SK-N-SH (cell line): ENCODE measurements around the gene SYNM.

ENCODE experiments used
- EP300 ChIP-seq, 2 experiments: IDR thresholded peaks; 2 replicates each; pipeline versions ENCODE4 v1.4.0 to v1.6.1; 2012; ENCODE audit warnings: borderline replicate concordance in 1 of 2, low read depth in 1 of 2, low read length in 1 of 2
- GABPA ChIP-seq: IDR thresholded peaks from 2 replicates; pipeline ENCODE4 v1.4.0; 2012; ENCODE audit warnings: low read depth, mild to moderate bottlenecking
- NRF1 ChIP-seq: IDR thresholded peaks from 2 replicates; pipeline ENCODE4 v1.6.1; 2012; ENCODE audit warnings: low read depth, mild to moderate bottlenecking, low read length
- REST ChIP-seq: IDR thresholded peaks from 2 replicates; pipeline ENCODE4 v1.6.1; 2012; ENCODE audit warnings: mild to moderate bottlenecking, low read depth, low read length, moderate library complexity
- TF ChIP-seq, protein P1 (sequence below): fragments of 200-600 bp; sonication (generic); IDR thresholded peaks from 2 replicates; pipeline ENCODE4 v1.6.1; 2017; ENCODE audit warnings: antibody characterized with exemption, mild to moderate bottlenecking, moderate library complexity
- TF ChIP-seq, protein P2 (sequence below): IDR thresholded peaks from 2 replicates; pipeline ENCODE4 v1.4.0; 2012; ENCODE audit warnings: low read depth

- TF ChIP-seq GABPA = no peak
- TF ChIP-seq REST = no peak
- TF ChIP-seq, protein P1, sequence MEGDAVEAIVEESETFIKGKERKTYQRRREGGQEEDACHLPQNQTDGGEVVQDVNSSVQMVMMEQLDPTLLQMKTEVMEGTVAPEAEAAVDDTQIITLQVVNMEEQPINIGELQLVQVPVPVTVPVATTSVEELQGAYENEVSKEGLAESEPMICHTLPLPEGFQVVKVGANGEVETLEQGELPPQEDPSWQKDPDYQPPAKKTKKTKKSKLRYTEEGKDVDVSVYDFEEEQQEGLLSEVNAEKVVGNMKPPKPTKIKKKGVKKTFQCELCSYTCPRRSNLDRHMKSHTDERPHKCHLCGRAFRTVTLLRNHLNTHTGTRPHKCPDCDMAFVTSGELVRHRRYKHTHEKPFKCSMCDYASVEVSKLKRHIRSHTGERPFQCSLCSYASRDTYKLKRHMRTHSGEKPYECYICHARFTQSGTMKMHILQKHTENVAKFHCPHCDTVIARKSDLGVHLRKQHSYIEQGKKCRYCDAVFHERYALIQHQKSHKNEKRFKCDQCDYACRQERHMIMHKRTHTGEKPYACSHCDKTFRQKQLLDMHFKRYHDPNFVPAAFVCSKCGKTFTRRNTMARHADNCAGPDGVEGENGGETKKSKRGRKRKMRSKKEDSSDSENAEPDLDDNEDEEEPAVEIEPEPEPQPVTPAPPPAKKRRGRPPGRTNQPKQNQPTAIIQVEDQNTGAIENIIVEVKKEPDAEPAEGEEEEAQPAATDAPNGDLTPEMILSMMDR = no peak
- TF ChIP-seq, protein P2, sequence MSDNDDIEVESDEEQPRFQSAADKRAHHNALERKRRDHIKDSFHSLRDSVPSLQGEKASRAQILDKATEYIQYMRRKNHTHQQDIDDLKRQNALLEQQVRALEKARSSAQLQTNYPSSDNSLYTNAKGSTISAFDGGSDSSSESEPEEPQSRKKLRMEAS = no peak
- no peak for TF ChIP-seq EP300 (IDR thresholded peaks at IDR 0.05; ENCODE audit: borderline replicate concordance in 1 of 2, low read depth in 1 of 2, low read length in 1 of 2)
- TF ChIP-seq NRF1 = no peak
Observed at GRCh38 chr15:99058421-99058870, 46.4 kb upstream of the SYNM start.
